Measurements from ENCODE around the gene PTGDS.

PTGDS gene

DNA sequence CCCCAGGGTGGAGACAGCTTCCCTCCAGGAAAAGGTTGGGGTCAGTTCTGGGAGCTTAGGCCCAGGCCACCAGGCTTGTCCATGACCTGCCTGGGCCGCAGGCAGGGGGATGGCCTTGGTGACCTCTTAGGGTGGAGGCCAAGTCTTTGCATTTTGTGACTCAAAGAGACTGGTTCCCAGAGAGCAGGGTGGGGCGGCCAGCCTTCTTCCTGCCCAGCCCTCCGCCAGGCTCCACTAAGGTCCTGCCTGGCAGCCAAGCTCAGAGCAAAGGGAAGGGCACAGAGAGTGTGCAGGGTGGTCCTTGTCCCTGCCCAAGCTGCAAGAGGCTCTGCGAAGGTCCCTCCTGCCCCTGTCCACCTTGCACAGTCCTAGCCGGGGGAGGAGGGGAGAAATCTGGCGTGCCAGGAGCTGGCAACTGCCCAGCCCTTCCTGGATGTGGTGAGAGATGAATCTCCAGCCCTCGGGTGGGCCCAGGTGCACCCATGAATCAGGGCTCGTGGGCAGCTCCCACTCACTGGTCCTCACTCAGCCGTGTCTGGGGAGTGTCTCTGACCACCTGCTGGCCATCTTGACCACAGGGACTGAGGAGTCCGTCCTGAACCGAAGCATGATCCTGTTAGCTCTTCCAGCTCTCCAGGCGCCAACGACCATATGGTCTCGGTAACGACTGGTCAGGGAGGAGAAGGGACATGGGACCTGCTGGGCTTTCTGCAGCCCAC is 2.3 kb upstream of the PTGDS start:
- no peak for DNase-seq

GRCh38 chr9:136975644-136976043 is 1.7 kb upstream of the PTGDS start:
- no peak for DNase-seq

GRCh38 chr9:136977649-136978072 is 357 bp downstream of the PTGDS start:
- no peak for DNase-seq

DNA sequence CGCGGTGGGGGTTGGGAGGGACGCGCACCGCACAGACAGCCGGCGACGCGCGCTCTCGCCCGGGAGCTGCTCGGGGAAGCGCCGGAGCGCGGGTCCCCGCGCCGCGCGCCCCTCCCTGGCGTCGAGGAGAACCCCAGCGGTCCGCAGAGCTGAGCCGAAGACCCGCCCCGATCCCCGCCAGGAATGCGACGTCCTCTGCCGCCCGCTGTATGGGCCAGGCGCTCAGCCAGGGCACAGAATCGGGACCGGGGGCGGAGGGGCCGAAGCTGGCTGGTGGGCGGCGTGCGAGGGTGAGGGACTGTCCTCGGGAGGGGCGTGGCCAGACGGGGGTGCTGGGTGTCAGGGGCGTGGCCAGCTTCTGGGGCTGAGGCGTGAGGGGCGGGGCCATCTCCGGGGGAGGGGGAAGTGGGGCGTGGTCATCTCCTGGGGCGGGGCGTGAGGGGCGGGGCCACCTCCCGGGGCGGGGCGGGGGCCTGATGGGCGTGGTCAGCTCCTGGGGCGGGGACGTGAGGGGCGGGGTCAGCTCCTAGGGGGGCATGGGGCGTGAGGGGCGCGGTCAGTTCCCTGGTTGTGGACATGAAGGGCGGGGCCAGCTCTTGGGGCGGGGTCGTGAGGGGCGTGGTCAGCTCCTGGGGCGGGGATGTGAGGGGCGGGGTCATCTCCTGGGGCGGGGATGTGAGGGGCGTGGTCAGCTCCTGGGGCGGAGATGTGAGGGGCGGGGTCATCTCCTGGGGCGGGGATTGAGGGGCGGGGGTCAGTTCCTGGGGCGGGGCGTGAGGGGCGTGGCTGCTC is 965 bp downstream of the PTGDS start:
- DNase-seq = no peak

DNA sequence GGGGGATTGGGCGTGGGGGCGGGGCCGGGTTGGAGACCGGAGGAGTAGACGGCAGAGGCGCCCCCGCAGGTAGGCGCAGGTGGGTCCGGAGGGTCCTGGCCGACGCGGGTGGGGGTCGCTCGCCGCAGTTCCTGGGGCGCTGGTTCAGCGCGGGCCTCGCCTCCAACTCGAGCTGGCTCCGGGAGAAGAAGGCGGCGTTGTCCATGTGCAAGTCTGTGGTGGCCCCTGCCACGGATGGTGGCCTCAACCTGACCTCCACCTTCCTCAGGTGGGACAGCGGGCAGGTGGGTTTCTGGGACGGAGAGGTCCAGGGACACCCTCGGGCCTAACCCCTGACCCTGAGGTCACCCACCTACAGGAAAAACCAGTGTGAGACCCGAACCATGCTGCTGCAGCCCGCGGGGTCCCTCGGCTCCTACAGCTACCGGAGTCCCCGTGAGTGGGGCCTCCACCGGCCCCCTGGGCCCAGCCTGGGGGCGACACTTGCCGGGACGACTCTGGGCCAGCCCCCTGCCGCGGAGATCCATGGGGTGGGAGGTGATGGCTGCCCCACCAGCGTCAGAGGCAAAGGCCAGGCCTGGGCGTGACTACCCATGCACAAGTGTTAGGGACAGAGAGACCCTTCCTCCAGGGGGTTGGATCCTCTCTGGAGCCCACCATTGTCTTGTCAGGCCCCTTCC is 1.7 kb downstream of the PTGDS start:
- DNase-seq = no peak

DNA sequence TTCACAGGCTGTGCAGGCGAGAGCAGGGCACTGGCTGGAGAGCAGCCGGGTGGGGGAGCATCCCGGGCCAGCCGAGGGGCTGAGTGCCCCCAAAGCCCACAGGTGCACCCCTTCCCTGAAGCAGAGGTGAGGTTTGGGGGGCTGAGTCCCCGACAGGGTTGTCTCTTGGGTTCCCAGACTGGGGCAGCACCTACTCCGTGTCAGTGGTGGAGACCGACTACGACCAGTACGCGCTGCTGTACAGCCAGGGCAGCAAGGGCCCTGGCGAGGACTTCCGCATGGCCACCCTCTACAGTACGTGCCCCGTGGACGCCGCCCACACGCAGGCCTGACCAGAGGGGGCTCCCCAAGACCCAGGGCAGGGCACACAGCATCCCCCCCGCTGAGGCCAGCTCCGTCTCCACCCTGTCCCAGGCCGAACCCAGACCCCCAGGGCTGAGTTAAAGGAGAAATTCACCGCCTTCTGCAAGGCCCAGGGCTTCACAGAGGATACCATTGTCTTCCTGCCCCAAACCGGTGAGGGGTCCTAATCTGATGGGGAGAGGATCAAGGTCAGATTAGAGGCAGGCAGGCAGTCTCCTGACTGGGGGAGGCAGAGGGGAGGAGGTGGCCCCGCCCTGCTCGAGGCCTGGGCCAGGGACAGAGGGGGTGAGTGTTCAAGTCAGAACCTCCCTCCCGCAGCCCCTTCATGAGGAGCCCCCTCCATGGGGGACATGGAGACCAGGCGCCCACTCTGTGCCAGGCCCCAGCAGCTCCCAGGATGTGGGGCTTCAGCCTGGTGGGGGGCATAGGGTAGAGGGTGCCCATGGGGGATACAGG is 2.7 kb downstream of the PTGDS start:
- DNase-seq = no peak

GRCh38 chr9:136980669-136981478 is 3.6 kb downstream of the PTGDS start:
- DNase-seq = no peak

- no peak for DNase-seq
These were observed 4.4 kb downstream of the PTGDS start for GRCh38 chr9:136981588-136982231.

- DNase-seq = no peak
These were observed 5.1 kb downstream of the PTGDS start, which contains the start of gene LCNL1 for GRCh38 chr9:136982232-136983051. TSS of gene LCNL1 (plus strand) at chr9:136982993. CDS start at chr9:136983587, 594 bp downstream.

- no peak for DNase-seq
These were observed 5.9 kb downstream of the PTGDS start for GRCh38 chr9:136983167-136983566.

- no peak for DNase-seq
These were observed 6.5 kb downstream of the PTGDS start for GRCh38 chr9:136983656-136984314.

- DNase-seq = no peak
These were observed 7.2 kb downstream of the PTGDS start for GRCh38 chr9:136984464-136985026.

- DNase-seq = no peak
These were observed 7.8 kb downstream of the PTGDS start for GRCh38 chr9:136985027-136985602.

GRCh38 chr9:136985853-136986252 is 8.5 kb downstream of the PTGDS start:
- DNase-seq = no peak

- no peak for DNase-seq
These were observed 11.6 kb downstream of the PTGDS start for GRCh38 chr9:136988872-136989271.

GRCh38 chr9:136990242-136990911 is 13.1 kb downstream of the PTGDS start:
- DNase-seq = no peak

- DNase-seq = no peak
These were observed 14.9 kb downstream of the PTGDS start, which contains the start of gene PAXX for GRCh38 chr9:136991993-136992818. TSS of gene PAXX (plus strand) at chr9:136992422. CDS start at chr9:136992444, 22 bp downstream.
